Ovary (tissue), 9 donors: ENCODE data around the gene LENG8. TPM values are rescaled to one million over a fixed set of nuclear protein-coding genes. Genes with fewer than 3 reads are reported as not detected.

ENCODE experiments used
- DNase-seq, 5 donors: peaks; one replicate each; pipeline ENCODE4 v3.0.0-alpha.2; 2019 to 2020
- H3K27ac ChIP-seq, 2 donors: fragments of 200-600 bp; one replicate each; pipeline versions ENCODE4 v1.5.1 to v1.8.0; 2019 to 2022
- H3K27me3 ChIP-seq: fragments of 200-600 bp; one replicate; pipeline ENCODE4 v1.8.0; 2022
- H3K36me3 ChIP-seq: fragments of 200-600 bp; sonication (generic); one replicate; pipeline ENCODE4 v1.5.1; 2019
- H3K4me1 ChIP-seq: one replicate; pipeline ENCODE4 v1.8.1; 2013; ENCODE audit warnings: mild to moderate bottlenecking, moderate library complexity; ENCODE audit not compliant: insufficient read depth
- H3K4me3 ChIP-seq: fragments of 200-600 bp; sonication (generic); one replicate; pipeline ENCODE4 v1.5.1; 2017
- H3K9me3 ChIP-seq, 2 donors: fragments of 200-600 bp in 1 of 2; sonication (generic) in 1 of 2; one replicate each; pipeline versions ENCODE4 v1.5.1 to v1.8.1; 2013 to 2019; ENCODE audit warnings: mild to moderate bottlenecking in 1 of 2, moderate library complexity in 1 of 2
- EP300 ChIP-seq: sonication (generic); formaldehyde crosslinking; IDR thresholded peaks from one replicate; pipeline ENCODE4 v1.6.1; 2017; ENCODE audit warnings: antibody characterized with exemption
- POLR2A ChIP-seq: fragments of 450-650 bp; IDR thresholded peaks from one replicate; pipeline ENCODE4 v1.6.1; 2017; ENCODE audit warnings: antibody characterized with exemption, mild to moderate bottlenecking, moderate library complexity
- WGBS, 3 donors: extraction: QIAGEN DNeasy Blood & Tissue Kit in 1 of 3; methylation state at CpG; one replicate each; pipeline versions ENCODE4 v1.1.5 to v1.1.7; 2013 to 2017; 5-methylcytosine and 5-hydroxymethylcytosine counted together
- intact Hi-C, 4 donors: fragments of 100-400 bp; cut with DNase I; formaldehyde crosslinking; loops; one replicate each; pipeline versions ENCODE4 v1.11.0 to v1.15.1; 2022 to 2023
- polyA plus RNA-seq, 2 donors: library from polyadenylated mRNA; stranded (reverse); fragments of 200-250 nt in 1 of 2; fragments of 350-450 nt in 1 of 2; fragmentation: Illumina TruSeq in 1 of 2; extraction: RNeasy Lipid Tissue Mini Kit (QIAGEN cat#74804) in 1 of 2; gene quantifications; one replicate each; pipeline ENCODE4 v1.2.3, GENCODE V29; 2013 to 2014
- total RNA-seq, 7 donors: library from RNA; depleted of rRNA in 2 of 7; stranded (reverse); fragments of >200 nt in 2 of 7; fragmentation: NEBNext Ultra II Directional in 3 of 7; extraction: Animal tissue kit (Norgen Biotek cat#: 25700) in 3 of 7; gene quantifications; one replicate each; pipeline versions ENCODE4 v1.1.0 to v1.2.4, GENCODE V29; 2016 to 2023
- TF ChIP-seq, protein P1 (sequence below), 3 donors: fragments of 450-650 bp in 2 of 3; fragments of 200-600 bp in 1 of 3; IDR thresholded peaks; one replicate each; pipeline versions ENCODE4 v1.5.1 to v1.8.0; 2016 to 2022; ENCODE audit warnings: antibody characterized with exemption in 3 of 3, mild to moderate bottlenecking in 1 of 3
- donor health status: DM: no; HTN: no; CAD: no; lungs with moderate emphysema.
- donor health status: DM: no; HTN: no; CAD: no.
- donor health status: Bipolar disorder and iron deficiency.
- donor health status: DM: yes; HTN: yes; CAD: no.
- donor health status: DM: no; HTN: no; CAD: no.
- donor health status: DM: yes; HTN: yes; CAD: no.

Gene LENG8
- total and polyA plus RNA-seq, 9 donors, result 29.9 to 207 (median 136) TPM

DNA sequence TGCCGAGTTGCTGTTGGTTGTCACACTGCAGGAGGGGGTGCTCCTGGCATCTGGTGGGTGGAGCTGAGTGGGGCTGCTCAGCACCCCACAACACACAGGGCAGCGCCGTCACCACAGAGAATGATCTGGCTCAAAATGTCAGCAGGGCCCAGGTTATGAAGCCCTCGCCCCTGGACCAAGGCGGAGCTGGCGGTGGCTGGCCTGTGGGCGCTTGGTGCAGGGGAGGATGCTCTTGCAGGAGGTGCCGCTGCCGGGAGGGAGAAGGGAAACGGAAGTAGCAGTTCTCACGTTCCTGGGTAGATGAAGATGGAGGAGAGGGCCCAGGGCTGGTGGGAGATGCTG lies 14.2 kb upstream of the LENG8 start:
- TF ChIP-seq, protein P1, sequence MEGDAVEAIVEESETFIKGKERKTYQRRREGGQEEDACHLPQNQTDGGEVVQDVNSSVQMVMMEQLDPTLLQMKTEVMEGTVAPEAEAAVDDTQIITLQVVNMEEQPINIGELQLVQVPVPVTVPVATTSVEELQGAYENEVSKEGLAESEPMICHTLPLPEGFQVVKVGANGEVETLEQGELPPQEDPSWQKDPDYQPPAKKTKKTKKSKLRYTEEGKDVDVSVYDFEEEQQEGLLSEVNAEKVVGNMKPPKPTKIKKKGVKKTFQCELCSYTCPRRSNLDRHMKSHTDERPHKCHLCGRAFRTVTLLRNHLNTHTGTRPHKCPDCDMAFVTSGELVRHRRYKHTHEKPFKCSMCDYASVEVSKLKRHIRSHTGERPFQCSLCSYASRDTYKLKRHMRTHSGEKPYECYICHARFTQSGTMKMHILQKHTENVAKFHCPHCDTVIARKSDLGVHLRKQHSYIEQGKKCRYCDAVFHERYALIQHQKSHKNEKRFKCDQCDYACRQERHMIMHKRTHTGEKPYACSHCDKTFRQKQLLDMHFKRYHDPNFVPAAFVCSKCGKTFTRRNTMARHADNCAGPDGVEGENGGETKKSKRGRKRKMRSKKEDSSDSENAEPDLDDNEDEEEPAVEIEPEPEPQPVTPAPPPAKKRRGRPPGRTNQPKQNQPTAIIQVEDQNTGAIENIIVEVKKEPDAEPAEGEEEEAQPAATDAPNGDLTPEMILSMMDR (IDR thresholded peaks at IDR 0.05), result no peak
- TF ChIP-seq POLR2A (no peak), EP300 (no peak)
- peak in 2 of 5 donors; percentile 39 to 57 for DNase-seq
- H3K4me3 ChIP-seq, result no peak overlapping the region
- H3K36me3 ChIP-seq, result no peaks in the 10 kb centered on the region
- no peak overlapping the region for H3K27ac ChIP-seq
- WGBS, 3 donors, result 27 to 32% (median 32%) methylated on average over 11 of the region's 11 CpGs
- intact Hi-C loops, result no loop called here
- peaks cover 19% of the 10 kb centered on the region for H3K4me1 ChIP-seq
- H3K9me3 ChIP-seq, result no peaks in the 10 kb centered on the region
- H3K27me3 ChIP-seq, result no peaks in the 10 kb centered on the region

DNA sequence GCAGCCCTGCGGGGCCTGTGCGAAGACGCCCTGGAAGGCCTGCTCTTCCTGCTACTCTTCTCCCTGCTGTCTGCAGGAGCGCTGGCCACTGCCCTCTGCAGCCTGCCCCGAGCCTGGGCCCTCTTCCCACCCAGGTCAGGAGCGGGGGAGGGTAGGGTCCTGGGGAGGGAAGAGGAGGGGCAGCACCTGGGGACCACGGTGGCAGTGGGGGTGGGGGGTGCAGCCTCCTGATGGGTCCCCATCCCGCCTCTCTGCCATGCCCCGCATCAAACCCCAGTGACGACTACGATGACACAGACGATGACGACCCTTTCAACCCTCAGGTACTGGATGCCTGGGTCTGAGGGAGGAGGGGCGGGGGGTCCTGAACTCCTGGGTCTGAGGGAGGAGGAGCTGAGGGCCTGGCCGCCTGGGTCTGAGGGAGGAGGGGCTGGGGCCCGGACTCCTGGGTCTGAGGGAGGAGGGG lies 13.4 kb upstream of the LENG8 start:
- peaks cover 19% of the 10 kb centered on the region for H3K4me1 ChIP-seq
- intact Hi-C loops, result no loop called here
- H3K27ac ChIP-seq, result peak overlapping the region in 1 of 2 donors; percentile 66
- H3K36me3 ChIP-seq, result no peaks in the 10 kb centered on the region
- WGBS, 3 donors, result 9 to 19% (median 12%) methylated on average over 15 to 16 of the region's 16 CpGs
- TF ChIP-seq, protein P1 (IDR thresholded peaks at IDR 0.05), result no peak
- TF ChIP-seq POLR2A, result peak; percentile 1
- TF ChIP-seq EP300, result no peak
- no peak overlapping the region for H3K4me3 ChIP-seq
- H3K27me3 ChIP-seq, result no peaks in the 10 kb centered on the region
- DNase-seq, result peak in 2 of 5 donors; percentile 35 to 54
- no peaks in the 10 kb centered on the region for H3K9me3 ChIP-seq

DNA sequence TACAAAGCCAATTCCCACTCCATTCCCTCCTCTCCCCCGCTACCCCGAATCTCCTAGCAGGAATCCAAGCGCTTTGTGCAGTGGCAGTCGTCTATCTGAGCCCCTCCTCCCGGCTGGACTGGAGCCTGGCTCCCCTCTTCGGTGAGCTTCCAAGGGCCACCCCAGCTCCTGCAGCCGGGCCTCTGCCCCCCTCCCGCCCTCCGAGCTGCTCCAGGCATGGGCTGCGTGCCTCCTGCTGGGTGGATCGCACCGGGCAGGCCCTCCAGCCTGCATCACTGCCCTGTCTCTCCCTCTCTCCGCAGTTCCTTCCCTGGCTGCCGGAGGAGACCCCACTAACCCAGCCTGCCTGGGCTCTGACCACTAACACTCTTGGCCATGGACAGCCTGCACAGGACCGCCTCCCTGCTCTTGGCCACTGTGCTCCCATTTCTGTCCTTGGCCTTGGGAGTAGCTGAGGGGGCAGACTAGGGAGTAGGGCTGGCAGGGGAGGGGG lies 12.9 kb upstream of the LENG8 start:
- H3K9me3 ChIP-seq, result no peaks in the 10 kb centered on the region
- peak overlapping the region in 1 of 2 donors; percentile 66 for H3K27ac ChIP-seq
- no peaks in the 10 kb centered on the region for H3K36me3 ChIP-seq
- no peak overlapping the region for H3K4me3 ChIP-seq
- TF ChIP-seq EP300, result no peak
- TF ChIP-seq POLR2A, result peak; percentile 3
- TF ChIP-seq, protein P1 (IDR thresholded peaks at IDR 0.05), result no peak
- DNase-seq, result peak in 3 of 5 donors; percentile 53 to 71 (median 55)
- no peaks in the 10 kb centered on the region for H3K27me3 ChIP-seq
- intact Hi-C loops, result no loop called here
- WGBS, 3 donors, result 8 to 14% (median 10%) methylated on average over 11 to 15 of the region's 15 CpGs
- H3K4me1 ChIP-seq, result peaks cover 17% of the 10 kb centered on the region

DNA sequence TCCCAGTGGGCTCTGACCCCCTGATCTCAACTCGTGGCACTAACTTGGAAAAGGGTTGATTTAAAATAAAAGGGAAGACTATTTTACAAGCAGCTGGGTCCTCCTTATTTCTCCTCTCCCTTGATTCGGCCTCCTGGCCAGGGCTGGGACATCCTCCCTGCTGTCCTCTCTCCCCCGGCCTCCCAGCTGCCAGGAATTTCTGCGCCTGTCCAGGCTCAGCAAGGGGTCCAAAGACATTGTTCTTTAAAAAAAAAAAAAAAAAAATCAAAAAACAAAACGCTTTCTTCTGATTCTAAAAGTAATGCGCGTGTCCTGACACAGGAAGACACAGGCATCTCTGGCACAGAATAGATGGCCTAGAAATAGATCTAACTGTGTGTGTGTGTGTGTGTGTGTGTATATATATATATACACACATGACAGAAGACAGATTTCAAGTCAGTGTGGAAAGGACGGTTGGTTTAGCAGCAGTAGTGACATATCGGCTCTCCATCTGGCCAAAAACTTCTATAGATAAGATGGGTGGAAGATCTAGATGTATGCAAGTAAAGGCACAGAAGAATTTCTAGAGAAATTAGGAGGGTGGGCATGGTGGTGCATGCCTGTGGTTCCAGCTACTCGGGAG lies 12.3 kb upstream of the LENG8 start:
- Histone ChIP-seq H3K36me3 (no peaks in the 10 kb centered on the region), H3K27ac (peak overlapping the region in 1 of 2 donors; percentile 66), H3K4me3 (no peak overlapping the region), H3K9me3 (no peaks in the 10 kb centered on the region), H3K27me3 (no peaks in the 10 kb centered on the region), H3K4me1 (peaks cover 17% of the 10 kb centered on the region)
- peak in 1 of 5 donors; percentile 61 for DNase-seq
- intact Hi-C loops, result no loop called here
- no peak for TF ChIP-seq EP300
- TF ChIP-seq POLR2A, result no peak
- TF ChIP-seq, protein P1 (IDR thresholded peaks at IDR 0.05), result no peak
- 36 to 42% (median 39%) methylated on average over 10 of the region's 10 CpGs for WGBS, 3 donors
